Activated CD4-positive, alpha-beta memory T cell treated with anti-CD3 and anti-CD28 coated beads, Interleukin-2, amount 10 ng/mL, durations not matched to agents 7 days and 5 days (primary cell): ENCODE results near the gene DNMT3B. TPM values are rescaled to one million over a fixed set of nuclear protein-coding genes. Genes with fewer than 3 reads are reported as not detected.
"Not testable (repeated sequence)": the region's sequence is repeated elsewhere in the genome, so short reads cannot be mapped to it uniquely, and the experiment has no call there.

Source experiments
- CTCF ChIA-PET: fragments of 350-600 bp; sonication (Branson Sonifier 250); formaldehyde crosslinking; loops from one replicate; lab custom pipeline; 2021; ENCODE audit warnings: antibody characterized with exemption, inconsistent platforms; lab: Charles Lee
- POLR2A ChIA-PET: fragments of 350-600 bp; sonication (Branson Sonifier 250); formaldehyde crosslinking; loops from one replicate; lab custom pipeline; 2021; ENCODE audit warnings: antibody characterized with exemption; lab: Charles Lee
- DNase-seq: peaks from one replicate; pipeline ENCODE4 v3.0.0-alpha.2; 2020
- H3K27ac Mint-ChIP-seq: one replicate; pipeline ENCODE4 v1.8.0; 2021; ENCODE audit warnings: mild to moderate bottlenecking, mixed read lengths
- H3K27me3 Mint-ChIP-seq: one replicate; pipeline ENCODE4 v1.8.0; 2021; ENCODE audit warnings: mixed read lengths
- H3K36me3 Mint-ChIP-seq: one replicate; pipeline ENCODE4 v1.8.0; 2021; ENCODE audit warnings: low read depth, mixed read lengths
- H3K4me1 Mint-ChIP-seq: one replicate; pipeline ENCODE4 v1.8.0; 2021; ENCODE audit warnings: mixed read lengths
- H3K4me3 Mint-ChIP-seq: one replicate; pipeline ENCODE4 v1.8.0; 2021; ENCODE audit warnings: mild to moderate bottlenecking, mixed read lengths
- H3K9me3 Mint-ChIP-seq: one replicate; pipeline ENCODE4 v1.8.0; 2021; ENCODE audit warnings: mixed read lengths
- total RNA-seq, 2 experiments: library from RNA; stranded (reverse); gene quantifications; one replicate each; pipeline ENCODE4 v1.2.3, GENCODE V29; 2021

Gene DNMT3B
- total RNA-seq, 2 experiments from 2014 or later: 2.2 to 2.4 TPM

DNA sequence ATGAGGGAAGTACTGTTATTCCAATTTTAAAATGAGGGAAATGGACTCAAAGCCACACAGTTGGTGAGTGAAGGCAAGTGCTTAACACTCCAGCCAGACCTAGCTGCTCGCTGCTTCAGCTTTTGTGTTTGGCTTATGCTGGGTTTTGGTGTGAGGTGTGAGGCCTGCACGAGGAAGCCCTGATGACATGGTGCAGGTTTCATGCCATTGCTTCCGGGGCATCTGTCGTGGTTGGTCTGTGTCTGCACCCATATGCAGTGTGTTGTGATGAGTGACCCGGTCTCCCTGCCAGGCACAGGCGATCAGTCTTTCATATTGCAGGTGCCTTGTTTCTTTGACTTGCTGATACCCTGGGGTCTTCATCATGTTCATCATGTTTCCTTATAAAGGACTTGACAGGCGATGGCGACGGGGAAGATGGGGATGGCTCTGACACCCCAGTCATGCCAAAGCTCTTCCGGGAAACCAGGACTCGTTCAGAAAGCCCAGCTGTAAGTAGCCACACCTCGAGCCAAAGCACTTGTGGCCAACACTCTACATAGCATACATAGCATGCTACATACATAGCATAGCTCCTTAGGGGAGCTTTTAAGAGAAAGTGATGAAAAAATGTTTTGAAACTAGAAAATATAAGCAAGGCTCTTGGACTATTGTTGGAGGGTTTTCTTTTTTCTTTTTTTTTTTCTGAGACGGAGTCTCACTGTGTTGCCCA, 22.3 kb downstream of the DNMT3B start:
- ChIA-PET POLR2A (no interaction called here), CTCF (interaction anchor here (0.7 to 2.7 kb wide), 3 partner anchors 8 to 112 kb away, joined by 3 to 10 read pairs (median 7); partner anchors contain the start of gene C20orf203)
- DNase-seq: no peak
- Mint-ChIP-seq H3K9me3 (no peaks in the 10 kb centered on the region), H3K27ac (no peak overlapping the region), H3K27me3 (no peaks in the 10 kb centered on the region), H3K4me3 (no peak overlapping the region), H3K36me3 (no peaks in the 10 kb centered on the region), H3K4me1 (peaks cover 3% of the 10 kb centered on the region)

GRCh38 chr20:32786059-32786760, 24.0 kb downstream of the DNMT3B start:
- DNase-seq: no peak
- peaks cover 3% of the 10 kb centered on the region for H3K4me1 Mint-ChIP-seq
- no peak overlapping the region for H3K27ac Mint-ChIP-seq
- no peak overlapping the region for H3K4me3 Mint-ChIP-seq
- ChIA-PET POLR2A (no interaction called here), CTCF (no interaction called here)
- H3K27me3 Mint-ChIP-seq: no peaks in the 10 kb centered on the region
- no peaks in the 10 kb centered on the region for H3K36me3 Mint-ChIP-seq
- no peaks in the 10 kb centered on the region for H3K9me3 Mint-ChIP-seq

DNA sequence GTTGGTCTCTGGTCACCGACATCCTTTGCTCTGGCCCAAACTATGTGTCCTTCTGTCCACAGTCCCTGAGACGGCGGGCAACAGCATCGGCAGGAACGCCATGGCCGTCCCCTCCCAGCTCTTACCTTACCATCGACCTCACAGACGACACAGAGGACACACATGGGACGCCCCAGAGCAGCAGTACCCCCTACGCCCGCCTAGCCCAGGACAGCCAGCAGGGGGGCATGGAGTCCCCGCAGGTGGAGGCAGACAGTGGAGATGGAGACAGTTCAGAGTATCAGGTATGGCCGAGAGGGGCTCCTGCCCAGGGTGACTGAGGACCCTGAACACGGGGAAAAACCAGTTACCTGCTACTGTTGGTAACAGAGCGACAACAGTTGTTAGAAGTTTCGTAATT, 25.0 kb downstream of the DNMT3B start:
- Mint-ChIP-seq H3K4me1 (no peaks in the 10 kb centered on the region), H3K4me3 (no peak overlapping the region), H3K27ac (no peak overlapping the region), H3K9me3 (no peaks in the 10 kb centered on the region), H3K27me3 (no peaks in the 10 kb centered on the region), H3K36me3 (no peaks in the 10 kb centered on the region)
- DNase-seq: no peak
- ChIA-PET POLR2A (no interaction called here), CTCF (interaction anchor here (2.0 kb wide), 1 partner anchor 9 kb away, joined by 10 read pairs; no protein-coding TSS in a partner anchor)

DNA sequence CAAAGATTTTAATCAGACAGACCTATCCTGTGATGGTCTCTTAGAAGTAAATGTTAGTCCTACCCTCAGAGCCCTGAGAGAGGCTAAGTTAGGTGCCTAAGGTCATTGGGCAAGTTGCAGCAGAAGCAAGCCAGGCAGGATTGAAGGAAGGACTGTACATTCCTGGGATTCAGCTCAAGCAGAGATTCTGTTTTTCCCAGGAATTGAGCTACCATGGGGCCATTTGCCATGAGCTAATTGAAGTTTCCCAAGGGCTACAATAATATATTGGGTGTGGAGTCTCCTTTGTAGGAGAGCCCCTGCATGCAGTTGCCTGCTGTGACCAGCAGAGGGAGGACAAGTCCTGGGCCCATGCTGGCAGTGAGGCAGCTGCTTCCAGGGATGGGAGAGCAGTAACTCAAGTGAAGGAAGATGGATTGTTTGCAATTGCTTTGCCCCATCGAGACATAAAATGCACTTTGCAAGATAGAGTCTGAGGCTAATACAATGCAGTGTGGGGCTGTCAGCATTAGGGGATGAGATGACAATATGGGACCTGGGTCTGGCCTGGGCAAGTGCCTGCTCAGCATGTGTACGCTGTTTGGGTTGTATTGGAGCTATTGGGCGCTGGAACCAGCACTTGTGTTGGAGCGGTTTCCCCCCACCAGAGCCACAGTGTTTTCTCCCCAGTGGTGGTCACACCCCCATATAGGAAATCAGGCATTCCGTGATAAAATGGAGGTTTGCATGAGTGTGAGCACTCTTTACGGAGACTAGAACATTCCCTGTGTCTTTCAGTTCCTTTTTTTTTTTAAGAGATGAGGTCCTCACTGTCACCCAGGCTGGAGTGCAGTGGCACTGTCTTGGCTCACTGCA, 27.9 kb downstream of the DNMT3B start:
- no peak overlapping the region for H3K4me3 Mint-ChIP-seq
- ChIA-PET POLR2A (no interaction called here), CTCF (interaction anchor here (0.5 to 2.9 kb wide), 24 partner anchors 12 to 509 kb away, joined by 3 to 15 read pairs (median 4); partner anchors contain the start of genes C20orf203 and MAPRE1)
- H3K9me3 Mint-ChIP-seq: no peaks in the 10 kb centered on the region
- H3K27me3 Mint-ChIP-seq: no peaks in the 10 kb centered on the region
- DNase-seq: peak; percentile 75
- H3K27ac Mint-ChIP-seq: no peak overlapping the region
- H3K36me3 Mint-ChIP-seq: no peaks in the 10 kb centered on the region
- peaks cover 19% of the 10 kb centered on the region for H3K4me1 Mint-ChIP-seq

DNA sequence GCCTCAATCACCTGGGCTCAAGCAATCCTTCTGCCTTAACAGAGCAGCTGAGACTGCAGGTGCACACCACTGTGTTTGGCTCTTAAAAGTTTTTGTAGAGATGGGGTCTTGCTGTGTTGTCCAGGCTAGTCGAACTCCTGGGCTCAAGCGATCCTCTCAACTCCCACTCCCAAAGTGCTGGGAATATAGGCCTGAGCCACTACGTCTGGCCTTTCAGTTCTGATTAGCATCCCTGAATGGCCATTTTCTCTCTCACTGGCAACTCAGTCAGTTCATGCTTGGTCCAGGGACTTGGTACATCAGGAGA, 28.5 kb downstream of the DNMT3B start:
- DNase-seq: no peak
- H3K9me3 Mint-ChIP-seq: no peaks in the 10 kb centered on the region
- H3K4me1 Mint-ChIP-seq: peaks cover 19% of the 10 kb centered on the region
- CTCF ChIA-PET: interaction anchor here (0.6 to 2.9 kb wide), 13 partner anchors 13 to 153 kb away, joined by 3 to 15 read pairs (median 3); partner anchors contain the start of genes C20orf203 and MAPRE1
- H3K27me3 Mint-ChIP-seq: no peaks in the 10 kb centered on the region
- no peak overlapping the region for H3K4me3 Mint-ChIP-seq
- H3K36me3 Mint-ChIP-seq: no peaks in the 10 kb centered on the region
- POLR2A ChIA-PET: no interaction called here
- H3K27ac Mint-ChIP-seq: no peak overlapping the region

DNA sequence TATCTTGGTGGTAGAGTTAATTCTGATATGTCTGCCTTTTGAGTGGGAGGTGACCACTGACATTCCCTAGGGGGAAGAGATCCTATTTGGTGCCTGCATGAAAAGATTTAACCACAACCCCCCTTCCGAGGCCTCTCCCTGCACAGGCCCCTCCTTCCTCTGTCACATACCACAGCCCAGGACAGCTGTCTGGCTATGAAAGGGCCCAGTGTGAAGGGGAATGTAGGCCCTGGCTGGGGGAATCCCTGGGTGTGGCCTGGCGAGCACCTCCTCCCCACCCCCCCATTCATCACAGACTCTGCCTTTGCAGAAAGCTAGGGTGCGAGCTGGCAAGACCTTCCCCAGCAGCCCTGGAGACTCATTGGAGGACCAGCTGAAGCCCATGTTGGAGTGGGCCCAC, 30.1 kb downstream of the DNMT3B start:
- no peaks in the 10 kb centered on the region for H3K36me3 Mint-ChIP-seq
- POLR2A ChIA-PET: no interaction called here
- no peak overlapping the region for H3K4me3 Mint-ChIP-seq
- H3K4me1 Mint-ChIP-seq: peaks cover 19% of the 10 kb centered on the region
- CTCF ChIA-PET: interaction anchor here (1.4 to 1.6 kb wide), 2 partner anchors 8 to 14 kb away, joined by 7 read pairs; no protein-coding TSS in a partner anchor
- no peak for DNase-seq
- H3K27ac Mint-ChIP-seq: no peak overlapping the region
- no peaks in the 10 kb centered on the region for H3K27me3 Mint-ChIP-seq
- no peaks in the 10 kb centered on the region for H3K9me3 Mint-ChIP-seq

DNA sequence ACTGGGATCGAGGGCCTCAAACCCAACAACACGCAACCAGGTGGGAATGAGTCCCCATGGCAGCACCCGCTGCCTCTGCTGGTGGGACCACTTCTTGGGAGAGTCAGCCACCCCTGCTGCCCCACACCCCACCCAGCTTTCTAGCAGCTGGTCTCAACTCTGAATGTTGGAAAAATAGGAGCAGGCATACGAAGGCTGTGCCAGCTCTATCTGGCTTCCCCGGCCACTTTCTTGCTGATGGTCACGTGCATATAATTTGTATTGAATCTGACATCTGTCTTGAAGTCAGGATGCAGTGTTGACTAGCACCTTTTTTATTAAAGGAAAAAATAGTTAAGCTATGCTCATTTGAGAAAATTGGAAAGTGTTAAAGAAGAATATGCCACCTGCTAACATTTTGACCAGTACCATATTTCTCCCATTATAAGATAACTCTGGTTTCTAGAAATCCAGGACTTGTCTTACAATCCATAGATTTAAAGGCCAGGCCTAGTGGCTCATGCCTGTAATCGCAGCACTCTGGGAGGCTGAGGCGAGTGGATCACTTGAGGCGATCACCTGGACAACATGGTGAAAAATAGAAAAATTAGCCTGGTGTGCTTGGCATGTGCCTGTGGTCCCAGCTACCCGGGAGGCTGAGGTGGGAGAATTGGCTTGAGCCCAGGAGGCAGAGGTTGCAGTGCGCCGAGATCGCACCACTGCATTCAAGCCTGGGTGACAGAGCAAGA, 30.7 kb downstream of the DNMT3B start:
- H3K27ac Mint-ChIP-seq: no peak overlapping the region
- no peaks in the 10 kb centered on the region for H3K36me3 Mint-ChIP-seq
- no peaks in the 10 kb centered on the region for H3K27me3 Mint-ChIP-seq
- no peak for DNase-seq
- H3K4me3 Mint-ChIP-seq: no peak overlapping the region
- no peaks in the 10 kb centered on the region for H3K9me3 Mint-ChIP-seq
- CTCF ChIA-PET: interaction anchor here (1.4 to 1.6 kb wide), 2 partner anchors 9 to 14 kb away, joined by 7 read pairs; no protein-coding TSS in a partner anchor
- peaks cover 19% of the 10 kb centered on the region for H3K4me1 Mint-ChIP-seq
- POLR2A ChIA-PET: no interaction called here

DNA sequence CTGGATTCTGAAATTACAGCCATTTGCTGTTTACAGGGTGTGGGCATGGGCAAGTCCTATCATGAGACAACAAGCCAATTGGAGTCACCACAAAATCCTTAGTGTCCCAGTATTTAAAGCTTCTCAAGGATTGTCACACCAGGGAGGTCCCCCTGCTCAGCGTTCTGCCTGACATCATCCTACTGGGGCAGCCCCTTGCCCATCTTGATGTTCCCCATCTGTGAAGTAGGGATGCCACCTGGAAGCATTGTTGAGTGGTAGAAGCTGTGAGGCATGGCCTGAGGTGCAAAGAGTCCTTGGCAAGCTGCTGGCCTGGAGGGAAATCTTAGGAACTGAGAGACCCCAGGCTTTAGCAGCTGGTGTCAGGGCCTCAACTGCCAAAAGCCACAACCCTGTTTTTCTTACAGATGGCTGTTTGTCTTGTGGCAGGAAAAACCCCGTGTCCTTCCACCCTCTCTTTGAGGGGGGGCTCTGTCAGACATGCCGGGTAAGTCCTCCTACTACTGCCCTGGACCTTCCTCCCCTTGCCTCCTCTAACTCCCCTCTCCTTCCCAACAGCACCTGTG, 34.3 kb downstream of the DNMT3B start:
- CTCF ChIA-PET: interaction anchor here (0.9 kb wide), 1 partner anchor 18 kb away, joined by 3 read pairs; no protein-coding TSS in a partner anchor
- Mint-ChIP-seq H3K9me3 (no peaks in the 10 kb centered on the region), H3K4me3 (no peak overlapping the region), H3K27me3 (no peaks in the 10 kb centered on the region), H3K36me3 (no peaks in the 10 kb centered on the region), H3K4me1 (peaks cover 19% of the 10 kb centered on the region), H3K27ac (no peak overlapping the region)
- POLR2A ChIA-PET: interaction anchor here (1.7 kb wide), 1 partner anchor 24 kb away, joined by 8 read pairs; the partner anchor contains the start of gene MAPRE1
- DNase-seq: no peak

DNA sequence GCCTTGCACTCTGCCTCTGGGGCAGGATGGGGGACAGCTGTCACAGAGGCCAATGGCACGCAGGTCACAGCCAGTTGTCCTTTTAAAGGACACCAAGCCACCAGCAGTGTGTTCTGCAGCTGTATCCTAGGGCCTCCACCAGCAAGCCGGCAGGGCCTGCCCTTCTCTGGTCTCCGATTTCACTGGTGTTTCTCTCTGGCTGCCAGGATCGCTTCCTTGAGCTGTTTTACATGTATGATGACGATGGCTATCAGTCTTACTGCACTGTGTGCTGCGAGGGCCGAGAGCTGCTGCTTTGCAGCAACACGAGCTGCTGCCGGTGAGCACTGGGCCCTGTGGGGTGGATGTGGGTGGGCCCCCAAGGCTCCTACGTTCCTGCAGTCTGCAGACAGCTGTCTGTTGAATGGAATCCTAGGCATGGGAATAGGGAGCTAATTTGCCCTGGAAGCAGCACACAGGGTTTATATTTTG, 34.8 kb downstream of the DNMT3B start:
- POLR2A ChIA-PET: no interaction called here
- no peak overlapping the region for H3K4me3 Mint-ChIP-seq
- H3K27ac Mint-ChIP-seq: no peak overlapping the region

DNA sequence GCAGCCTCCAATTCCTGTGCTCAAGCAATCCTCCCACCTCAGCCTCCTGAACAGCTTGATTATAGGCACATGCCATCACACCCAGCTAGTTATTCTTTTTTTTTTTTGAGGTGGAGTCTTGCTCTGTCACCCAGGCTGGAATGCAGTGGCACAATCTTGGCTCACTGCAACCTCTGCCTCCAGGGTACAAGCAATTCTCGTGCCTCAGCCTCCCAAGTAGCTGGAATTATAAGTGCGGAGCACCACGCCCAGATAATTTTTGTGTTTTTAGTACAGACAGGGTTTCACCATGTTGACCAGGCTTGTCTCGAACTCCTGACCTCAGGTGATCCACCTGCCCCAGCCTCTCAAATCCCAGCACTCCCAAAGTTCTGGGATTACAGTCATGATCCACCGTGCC, 35.4 kb downstream of the DNMT3B start:
- not testable (repeated sequence) for H3K36me3 Mint-ChIP-seq, DNase-seq, H3K4me3 Mint-ChIP-seq, H3K27me3 Mint-ChIP-seq, H3K27ac Mint-ChIP-seq, H3K9me3 Mint-ChIP-seq
- ChIA-PET CTCF (interaction anchor here (0.9 kb wide), 1 partner anchor 19 kb away, joined by 3 read pairs; no protein-coding TSS in a partner anchor), POLR2A (interaction anchor here (1.8 kb wide), 1 partner anchor 22 kb away, joined by 4 read pairs; the partner anchor contains the start of gene MAPRE1)
- peaks cover 17% of the 10 kb centered on the region for H3K4me1 Mint-ChIP-seq

More for the DNA sequence above, 34.8 kb downstream of the DNMT3B start:
- Mint-ChIP-seq H3K27me3 (no peaks in the 10 kb centered on the region), H3K36me3 (no peaks in the 10 kb centered on the region), H3K4me1 (peaks cover 19% of the 10 kb centered on the region), H3K9me3 (no peaks in the 10 kb centered on the region)
- CTCF ChIA-PET: interaction anchor here (0.9 kb wide), 1 partner anchor 19 kb away, joined by 3 read pairs; no protein-coding TSS in a partner anchor
- no peak for DNase-seq

DNA sequence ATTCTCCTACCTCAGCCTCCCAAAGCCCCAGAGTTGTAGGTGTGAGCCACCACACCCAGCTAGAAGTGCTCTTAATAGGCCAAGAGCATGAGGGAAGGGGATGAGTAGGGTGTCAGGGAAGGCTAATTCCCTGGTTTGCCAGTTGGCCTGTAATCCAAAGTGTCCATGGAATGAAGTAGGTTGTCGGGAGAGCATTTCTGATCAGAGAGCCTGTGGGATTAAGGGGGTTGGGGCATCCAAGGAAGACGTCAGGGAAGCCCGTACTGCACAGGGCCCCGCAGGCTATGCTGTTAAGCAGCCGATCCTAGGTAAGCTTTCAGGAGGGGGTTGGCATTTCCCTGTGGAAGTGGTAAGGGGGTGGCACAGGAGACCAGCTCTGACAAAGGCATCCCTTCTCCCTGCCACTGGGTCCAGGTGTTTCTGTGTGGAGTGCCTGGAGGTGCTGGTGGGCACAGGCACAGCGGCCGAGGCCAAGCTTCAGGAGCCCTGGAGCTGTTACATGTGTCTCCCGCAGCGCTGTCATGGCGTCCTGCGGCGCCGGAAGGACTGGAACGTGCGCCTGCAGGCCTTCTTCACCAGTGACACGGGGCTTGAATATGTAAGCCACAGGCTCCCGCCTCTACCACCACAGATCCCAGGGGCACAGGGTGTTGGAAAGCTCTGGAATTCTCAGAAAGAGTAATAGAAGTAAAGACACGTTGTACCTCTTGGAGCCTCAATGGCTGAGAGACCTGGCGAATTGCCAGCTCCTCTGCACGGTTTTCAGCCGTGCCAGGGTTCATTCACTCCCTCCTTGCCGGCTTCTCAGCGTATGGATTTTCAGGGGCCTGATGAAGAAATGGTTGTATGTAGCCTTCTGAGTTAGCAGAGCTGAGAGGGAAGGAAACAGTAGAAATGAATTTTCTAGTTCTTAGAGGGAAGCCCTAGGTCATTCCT, 36.1 kb downstream of the DNMT3B start:
- Mint-ChIP-seq H3K27ac (no peak overlapping the region), H3K4me3 (no peak overlapping the region), H3K4me1 (peaks cover 11% of the 10 kb centered on the region), H3K27me3 (no peaks in the 10 kb centered on the region), H3K36me3 (no peaks in the 10 kb centered on the region), H3K9me3 (no peaks in the 10 kb centered on the region)
- no peak for DNase-seq
- ChIA-PET POLR2A (interaction anchor here (1.8 kb wide), 1 partner anchor 22 kb away, joined by 4 read pairs; the partner anchor contains the start of gene MAPRE1), CTCF (no interaction called here)
